Measurements from ENCODE around the gene TAGAP. TPM values are rescaled to one million over a fixed set of nuclear protein-coding genes. Genes with fewer than 3 reads are reported as not detected.

TAGAP gene
- total RNA-seq, 1 experiment from 2014 or later: 0.30 TPM

GRCh38 chr6:159085396-159085895 is 40.7 kb upstream of the TAGAP start:
- intact Hi-C loops (cut with micrococcal nuclease): no loop called here
- H3K27ac ChIP-seq (ENCODE audit: low read depth, low read length): no peak overlapping the region
- no peaks in the 10 kb centered on the region for H3K9me3 ChIP-seq (ENCODE audit: control insufficient read depth in 1 of 2, insufficient read depth in 1 of 2, low read depth in 1 of 2, low read length in 2 of 2)
- H3K4me3 ChIP-seq (replicated peaks in 1 of 2; ENCODE audit: low read depth in 1 of 2, low read length in 2 of 2): no peak overlapping the region
- no peaks in the 10 kb centered on the region for H4K20me1 ChIP-seq (ENCODE audit: insufficient read depth)
- no peak for DNase-seq (ENCODE audit: low read depth, low spot score)
- POLR2A ChIA-PET: no interaction called here
- no peaks in the 10 kb centered on the region for H3K79me2 ChIP-seq (ENCODE audit: insufficient read depth, low read length)
- RAD21 ChIA-PET (ENCODE audit: low non-redundant PET in 1 of 2, low total read pairs in 2 of 2, uncharacterized antibody in 2 of 2, unreplicated experiment in 2 of 2): no interaction called here
- BruUV-seq (replicated peaks): no TSS peak
- no peak overlapping the region for H3K4me2 ChIP-seq (ENCODE audit: low read length)
- no peaks in the 10 kb centered on the region for H3K36me3 ChIP-seq (ENCODE audit: control insufficient read depth in 1 of 2, insufficient read depth in 2 of 2, low read length in 2 of 2)
- H3K9me2 ChIP-seq (ENCODE audit: insufficient read depth): no peaks in the 10 kb centered on the region
- CTCF ChIA-PET: no interaction called here
- TF ChIP-seq ELF1 (IDR thresholded peaks at IDR 0.05; ENCODE audit: borderline replicate concordance, low read depth) (no peak), SIN3A (IDR thresholded peaks at IDR 0.05; ENCODE audit: low read depth) (no peak), ZNF274 (IDR thresholded peaks at IDR 0.05; ENCODE audit: low read depth, low read length) (no peak), YY1 (IDR thresholded peaks at IDR 0.05; ENCODE audit: extremely low read depth, insufficient replicate concordance, low read depth, low read length) (no peak), EZH2 (IDR thresholded peaks at IDR 0.05) (no peak), FOSL1 (IDR thresholded peaks at IDR 0.05; ENCODE audit: low read depth) (no peak), SRF (IDR thresholded peaks at IDR 0.05; ENCODE audit: low read depth) (no peak), TCF7L2 (IDR thresholded peaks at IDR 0.05; ENCODE audit: borderline replicate concordance, extremely low read depth, insufficient read depth, insufficient read length) (no peak), CBX3 (IDR thresholded peaks at IDR 0.05; ENCODE audit: low read depth) (no peak), CEBPB (IDR thresholded peaks at IDR 0.05; ENCODE audit: low read depth) (no peak), JUND (IDR thresholded peaks at IDR 0.05) (no peak), SP1 (IDR thresholded peaks at IDR 0.05; ENCODE audit: low read depth) (no peak), EGR1 (IDR thresholded peaks at IDR 0.05; ENCODE audit: low read depth) (no peak), EZH2phosphoT487 (IDR thresholded peaks at IDR 0.05; ENCODE audit: borderline replicate concordance) (no peak), RAD21 (IDR thresholded peaks at IDR 0.05; ENCODE audit: low read depth) (no peak)
- TF ChIP-seq, protein P1, sequence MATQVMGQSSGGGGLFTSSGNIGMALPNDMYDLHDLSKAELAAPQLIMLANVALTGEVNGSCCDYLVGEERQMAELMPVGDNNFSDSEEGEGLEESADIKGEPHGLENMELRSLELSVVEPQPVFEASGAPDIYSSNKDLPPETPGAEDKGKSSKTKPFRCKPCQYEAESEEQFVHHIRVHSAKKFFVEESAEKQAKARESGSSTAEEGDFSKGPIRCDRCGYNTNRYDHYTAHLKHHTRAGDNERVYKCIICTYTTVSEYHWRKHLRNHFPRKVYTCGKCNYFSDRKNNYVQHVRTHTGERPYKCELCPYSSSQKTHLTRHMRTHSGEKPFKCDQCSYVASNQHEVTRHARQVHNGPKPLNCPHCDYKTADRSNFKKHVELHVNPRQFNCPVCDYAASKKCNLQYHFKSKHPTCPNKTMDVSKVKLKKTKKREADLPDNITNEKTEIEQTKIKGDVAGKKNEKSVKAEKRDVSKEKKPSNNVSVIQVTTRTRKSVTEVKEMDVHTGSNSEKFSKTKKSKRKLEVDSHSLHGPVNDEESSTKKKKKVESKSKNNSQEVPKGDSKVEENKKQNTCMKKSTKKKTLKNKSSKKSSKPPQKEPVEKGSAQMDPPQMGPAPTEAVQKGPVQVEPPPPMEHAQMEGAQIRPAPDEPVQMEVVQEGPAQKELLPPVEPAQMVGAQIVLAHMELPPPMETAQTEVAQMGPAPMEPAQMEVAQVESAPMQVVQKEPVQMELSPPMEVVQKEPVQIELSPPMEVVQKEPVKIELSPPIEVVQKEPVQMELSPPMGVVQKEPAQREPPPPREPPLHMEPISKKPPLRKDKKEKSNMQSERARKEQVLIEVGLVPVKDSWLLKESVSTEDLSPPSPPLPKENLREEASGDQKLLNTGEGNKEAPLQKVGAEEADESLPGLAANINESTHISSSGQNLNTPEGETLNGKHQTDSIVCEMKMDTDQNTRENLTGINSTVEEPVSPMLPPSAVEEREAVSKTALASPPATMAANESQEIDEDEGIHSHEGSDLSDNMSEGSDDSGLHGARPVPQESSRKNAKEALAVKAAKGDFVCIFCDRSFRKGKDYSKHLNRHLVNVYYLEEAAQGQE (IDR thresholded peaks at IDR 0.05; ENCODE audit: low read depth): no peak
- no peaks in the 10 kb centered on the region for H3K27me3 ChIP-seq (ENCODE audit: insufficient read depth, low read length)
- no peak for ATAC-seq
- H2AFZ ChIP-seq (ENCODE audit: low read depth, low read length, poor library complexity, severe bottlenecking): peak overlapping the region; percentile 18
- H3K4me1 ChIP-seq (ENCODE audit: control insufficient read depth in 1 of 2, insufficient read depth in 2 of 2, low read length in 2 of 2): no peaks in the 10 kb centered on the region
- H3K9ac ChIP-seq (ENCODE audit: low read length): no peak overlapping the region

All from HCT116 (cell line).